Mesenchymal stem cell (in vitro differentiated cells and primary cell): ENCODE data around the gene SSTR3.

Experiments
- DNase-seq: peaks from one replicate; pipeline ENCODE4 v3.0.0-alpha.2; 2013
- H2AFZ ChIP-seq: one replicate; pipeline ENCODE4 v1.6.1; 2013; ENCODE audit warnings: low read depth, mild to moderate bottlenecking, control low read depth, inconsistent platforms, low read length, moderate library complexity
- H2AK5ac ChIP-seq: 2 replicates; pipeline ENCODE4 v1.6.1; 2013; ENCODE audit warnings: low read length, moderate library complexity, mild to moderate bottlenecking, inconsistent platforms; ENCODE audit not compliant: severe bottlenecking
- H2BK120ac ChIP-seq: one replicate; pipeline ENCODE4 v1.6.1; 2013; ENCODE audit warnings: low read depth, mild to moderate bottlenecking, inconsistent platforms, low read length, moderate library complexity
- H2BK12ac ChIP-seq, 2 experiments: one replicate each; pipeline ENCODE4 v1.6.1; 2013; ENCODE audit warnings: inconsistent platforms in 2 of 2, low read length in 2 of 2, mild to moderate bottlenecking in 2 of 2, moderate library complexity in 2 of 2, control low read depth in 1 of 2
- H2BK15ac ChIP-seq: one replicate; pipeline ENCODE4 v1.6.1; 2013; ENCODE audit warnings: mild to moderate bottlenecking, low read depth, inconsistent platforms; ENCODE audit not compliant: poor library complexity, severe bottlenecking
- H2BK5ac ChIP-seq: 2 replicates; pipeline ENCODE4 v1.6.1; 2013; ENCODE audit warnings: low read depth, mild to moderate bottlenecking, low read length, control low read depth, inconsistent platforms; ENCODE audit not compliant: poor library complexity, severe bottlenecking
- H3K14ac ChIP-seq, 2 experiments: one replicate each; pipeline ENCODE4 v1.6.1; 2013; ENCODE audit warnings: inconsistent platforms in 2 of 2, low read length in 2 of 2, control low read depth in 1 of 2, mild to moderate bottlenecking in 1 of 2, moderate library complexity in 1 of 2
- H3K18ac ChIP-seq, 2 experiments: one replicate each; pipeline ENCODE4 v1.6.1; 2013; ENCODE audit warnings: inconsistent platforms in 2 of 2, low read length in 2 of 2, control low read depth in 1 of 2, low read depth in 1 of 2, mild to moderate bottlenecking in 1 of 2
- H3K23ac ChIP-seq, 2 experiments: one replicate each; pipeline ENCODE4 v1.6.1; 2013; ENCODE audit warnings: inconsistent platforms in 2 of 2, low read length in 2 of 2, mild to moderate bottlenecking in 2 of 2, moderate library complexity in 2 of 2, control low read depth in 1 of 2
- H3K27ac ChIP-seq: 2 replicates; pipeline ENCODE4 v1.5.1; 2013; ENCODE audit warnings: mild to moderate bottlenecking, moderate library complexity, low read length, control low read depth, inconsistent platforms; ENCODE audit not compliant: poor library complexity, severe bottlenecking
- H3K27me3 ChIP-seq, 2 experiments: 2 replicates each; pipeline versions ENCODE4 v1.6.1 to v1.7.0; 2013; ENCODE audit warnings: low read length in 2 of 2, mild to moderate bottlenecking in 2 of 2, moderate library complexity in 2 of 2, control low read depth in 1 of 2, inconsistent platforms in 1 of 2; ENCODE audit not compliant: control insufficient read depth in 1 of 2, insufficient read depth in 1 of 2
- H3K36me3 ChIP-seq, 2 experiments: 2 replicates each; pipeline versions ENCODE4 v1.6.1 to v1.7.0; 2013; ENCODE audit warnings: low read length in 2 of 2, control low read depth in 1 of 2, inconsistent platforms in 1 of 2, low read depth in 1 of 2, mild to moderate bottlenecking in 1 of 2; ENCODE audit not compliant: insufficient read depth in 2 of 2, control insufficient read depth in 1 of 2
- H3K4ac ChIP-seq, 2 experiments: one replicate each; pipeline ENCODE4 v1.6.1; 2013; ENCODE audit warnings: inconsistent platforms in 2 of 2, low read length in 2 of 2, mild to moderate bottlenecking in 2 of 2, moderate library complexity in 2 of 2, control low read depth in 1 of 2, low read depth in 1 of 2
- H3K4me1 ChIP-seq: 2 replicates; pipeline ENCODE4 v1.6.1; 2013; ENCODE audit warnings: low read depth, low read length, control low read depth; ENCODE audit not compliant: control insufficient read depth, insufficient read depth
- H3K4me2 ChIP-seq: 2 replicates; pipeline ENCODE4 v1.6.1; 2013; ENCODE audit warnings: low read length, mild to moderate bottlenecking, inconsistent platforms; ENCODE audit not compliant: poor library complexity, severe bottlenecking
- H3K4me3 ChIP-seq, 2 experiments: 2 replicates each; pipeline versions ENCODE4 v1.5.1 to v1.7.0; 2013; ENCODE audit warnings: low read length in 2 of 2, mild to moderate bottlenecking in 2 of 2, control low read depth in 1 of 2, low read depth in 1 of 2; ENCODE audit not compliant: insufficient read depth in 1 of 2
- H3K79me1 ChIP-seq: replicated peaks from 2 replicates; pipeline ENCODE4 v1.6.1; 2013; ENCODE audit warnings: mild to moderate bottlenecking, control low read depth, low read length, inconsistent platforms; ENCODE audit not compliant: poor library complexity, severe bottlenecking
- H3K9ac ChIP-seq: 2 replicates; pipeline ENCODE4 v1.7.0; 2013; ENCODE audit warnings: mild to moderate bottlenecking, low read length, moderate library complexity
- H3K9me3 ChIP-seq: 2 replicates; pipeline ENCODE4 v1.7.0; 2013; ENCODE audit warnings: mild to moderate bottlenecking, low read length; ENCODE audit not compliant: control insufficient read depth
- H4K8ac ChIP-seq: one replicate; pipeline ENCODE4 v1.6.1; 2013; ENCODE audit warnings: inconsistent platforms, mild to moderate bottlenecking, low read length, moderate library complexity
- H4K91ac ChIP-seq: one replicate; pipeline ENCODE4 v1.6.1; 2013; ENCODE audit warnings: mild to moderate bottlenecking, low read length, inconsistent platforms
- WGBS: methylation state at CpG from one replicate; pipeline ENCODE4 v1.1.7; 2013; ENCODE audit warnings: mixed read lengths; 5-methylcytosine and 5-hydroxymethylcytosine counted together

Gene SSTR3

DNA sequence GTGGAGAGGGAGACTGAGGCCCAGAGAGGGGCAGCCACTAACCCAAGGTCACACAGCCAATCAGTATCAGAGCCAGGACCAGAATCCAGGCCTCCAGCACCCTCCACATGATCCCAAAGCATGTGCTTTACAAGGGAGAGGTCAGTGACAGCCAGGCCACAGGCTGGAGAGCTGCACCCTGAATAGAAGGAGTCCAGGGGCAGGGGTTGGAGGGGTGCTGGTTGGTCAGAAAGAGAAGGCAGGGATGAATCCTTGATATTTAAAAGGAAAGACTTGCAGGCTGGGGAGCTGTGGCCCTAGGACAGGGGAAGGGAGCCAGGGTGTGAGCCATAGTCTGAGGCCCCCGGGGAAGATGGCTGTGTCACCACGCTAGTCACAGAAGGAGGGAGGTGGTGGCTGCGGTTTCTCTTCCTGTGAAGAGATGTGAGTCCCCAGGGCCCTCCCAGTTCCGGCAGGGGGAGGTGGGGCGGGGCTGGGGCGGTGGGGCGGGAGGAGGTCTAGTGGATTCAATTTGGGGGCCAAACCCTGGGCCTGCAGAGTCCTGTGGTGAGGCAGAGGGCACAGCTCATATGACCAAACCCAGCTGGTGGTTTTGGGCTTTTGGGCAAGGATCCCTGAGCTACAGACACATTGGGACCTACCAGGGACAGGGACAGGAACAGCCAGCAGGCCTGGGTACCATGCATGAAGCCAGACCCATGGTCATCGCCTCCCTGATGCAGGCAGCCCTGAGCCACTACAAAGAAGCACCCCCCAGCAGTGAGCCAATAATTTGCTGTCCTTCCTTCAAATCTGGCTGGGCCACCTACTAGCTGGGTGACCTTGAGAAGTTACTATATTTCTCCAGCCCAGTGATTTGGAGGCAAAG, 17.8 kb upstream of the SSTR3 start:
- 46% methylated on average over 7 of the region's 8 CpGs for WGBS
- no peak overlapping the region for H2AFZ ChIP-seq
- no peak overlapping the region for H3K4me2 ChIP-seq
- H3K4ac ChIP-seq = peak overlapping the region; percentile 3 to 74
- no peak overlapping the region for H4K8ac ChIP-seq
- no peak overlapping the region for H3K23ac ChIP-seq
- peaks cover 40% of the 10 kb centered on the region for H3K4me1 ChIP-seq
- peak overlapping the region; percentile 1 for H2AK5ac ChIP-seq
- H3K14ac ChIP-seq = no peak overlapping the region
- H3K18ac ChIP-seq = peak overlapping the region; percentile 29 to 97
- peak overlapping the region in 1 of 2 experiments; percentile 95 for H2BK12ac ChIP-seq
- no peaks in the 10 kb centered on the region for H3K9me3 ChIP-seq
- H2BK120ac ChIP-seq = peak overlapping the region; percentile 11
- H3K27me3 ChIP-seq = no peaks in the 10 kb centered on the region
- H3K79me1 ChIP-seq = peaks cover 12% of the 10 kb centered on the region
- H3K27ac ChIP-seq = no peak overlapping the region
- peaks cover 10 to 48% of the 10 kb centered on the region in 2 experiments for H3K36me3 ChIP-seq
- H3K9ac ChIP-seq = no peak overlapping the region
- H4K91ac ChIP-seq = peak overlapping the region; percentile 97
- H2BK5ac ChIP-seq = no peak overlapping the region
- H2BK15ac ChIP-seq = peak overlapping the region; percentile 39
- DNase-seq = peak; percentile 66
- H3K4me3 ChIP-seq = no peak overlapping the region

DNA sequence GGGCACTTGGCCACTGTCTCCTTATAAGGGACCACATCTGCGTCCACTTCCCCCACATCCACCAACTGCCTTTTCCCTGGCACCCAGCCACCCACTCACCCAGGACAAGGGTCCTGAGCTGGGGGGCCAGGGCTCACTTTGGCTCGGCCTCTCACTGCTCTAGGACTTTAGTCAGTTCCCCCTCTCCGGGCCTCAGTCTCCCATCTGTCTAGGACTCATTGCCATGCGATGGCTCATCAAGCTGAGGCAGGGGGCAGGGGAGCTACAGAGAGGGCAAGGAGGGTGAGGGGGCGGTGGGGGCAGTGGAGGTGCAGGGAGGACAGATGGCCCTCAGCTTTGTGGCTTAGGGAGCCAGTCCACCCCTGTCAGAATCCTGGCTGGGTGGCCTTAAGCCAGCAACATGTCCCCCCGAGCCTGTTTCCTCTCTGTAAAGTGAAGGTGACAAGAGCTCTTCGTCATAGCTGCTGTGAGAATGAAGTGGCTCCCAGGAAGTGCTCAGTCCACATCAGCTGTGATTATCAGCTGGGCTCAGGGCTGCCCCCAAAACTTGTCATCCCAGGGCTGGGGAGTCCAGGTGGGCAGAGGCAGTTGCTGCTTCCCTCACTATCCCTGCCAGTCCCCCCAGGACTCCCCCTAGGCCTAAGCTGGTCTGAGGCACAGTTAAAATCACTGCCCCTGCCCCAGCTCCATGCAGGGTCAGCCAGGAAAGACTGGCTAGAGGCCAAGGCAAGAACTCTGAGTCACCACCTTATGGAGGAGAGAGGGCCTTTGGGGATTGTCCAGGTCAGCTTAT, 16.9 kb upstream of the SSTR3 start:
- Histone ChIP-seq H3K9ac (peak overlapping the region; percentile 51), H3K4me2 (no peak overlapping the region), H3K4ac (peak overlapping the region; percentile 62 to 68), H4K91ac (peak overlapping the region; percentile 97), H3K79me1 (peaks cover 5% of the 10 kb centered on the region), H2BK15ac (peak overlapping the region; percentile 95), H3K9me3 (no peaks in the 10 kb centered on the region), H3K18ac (peak overlapping the region; percentile 81 to 97), H4K8ac (peak overlapping the region; percentile 78), H3K27ac (peak overlapping the region; percentile 13), H2BK12ac (peak overlapping the region; percentile 76 to 95), H2AK5ac (peak overlapping the region; percentile 14), H2AFZ (no peak overlapping the region), H3K4me3 (no peak overlapping the region), H3K14ac (peak overlapping the region in 1 of 2 experiments; percentile 49), H3K23ac (no peak overlapping the region), H2BK120ac (peak overlapping the region; percentile 56), H2BK5ac (no peak overlapping the region), H3K27me3 (no peaks in the 10 kb centered on the region), H3K36me3 (peaks cover 15 to 52% of the 10 kb centered on the region in 2 experiments), H3K4me1 (peaks cover 40% of the 10 kb centered on the region)
- 51% methylated on average over 7 of the region's 7 CpGs for WGBS
- DNase-seq = peak; percentile 87

DNA sequence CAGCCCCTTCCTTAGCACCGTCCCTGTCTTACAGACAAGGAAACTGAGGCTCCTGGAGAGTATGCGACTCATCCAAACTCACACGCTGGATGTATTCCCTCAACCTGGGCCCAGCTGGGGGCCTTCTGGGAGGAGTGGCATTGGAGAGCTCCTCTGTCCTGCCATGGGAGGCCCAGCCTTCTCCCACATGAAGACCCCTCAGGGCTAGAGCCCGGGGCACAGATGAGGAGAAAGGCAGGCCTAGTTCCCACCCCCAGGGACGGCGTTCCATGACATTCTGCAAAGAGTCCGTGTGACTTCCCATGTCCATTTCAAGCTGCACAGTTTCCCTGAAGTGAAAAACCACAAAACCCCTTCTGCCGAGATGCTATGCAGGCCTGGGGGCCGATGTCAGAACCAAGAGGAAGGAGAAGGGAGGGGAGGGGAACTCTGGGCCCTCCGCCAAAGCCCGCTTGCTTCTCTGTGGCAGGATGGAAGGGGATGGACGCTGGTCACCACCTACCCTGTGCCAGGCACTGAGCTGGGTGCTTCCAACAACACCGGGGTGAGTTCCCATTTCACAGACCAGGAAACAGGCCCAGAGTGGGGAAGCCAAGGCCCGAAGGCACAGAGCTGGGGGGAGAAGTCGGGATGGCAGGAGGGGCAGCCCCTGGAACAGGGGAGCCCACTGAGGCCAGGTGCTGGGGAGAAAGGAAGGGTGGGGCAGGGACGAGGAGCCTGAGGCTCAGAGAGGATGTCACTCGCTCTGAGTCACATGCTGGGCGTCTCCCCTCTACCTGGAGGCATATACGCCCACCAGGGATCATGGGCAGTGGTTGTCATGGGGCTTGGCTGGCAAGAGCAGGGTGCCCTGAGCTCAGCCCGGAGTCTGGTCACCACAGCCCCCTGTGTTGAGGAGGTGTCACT, 16.1 kb upstream of the SSTR3 start:
- no peaks in the 10 kb centered on the region for H3K9me3 ChIP-seq
- H4K8ac ChIP-seq = peak overlapping the region; percentile 78
- no peak overlapping the region for H3K9ac ChIP-seq
- H2AFZ ChIP-seq = no peak overlapping the region
- peaks cover 36% of the 10 kb centered on the region for H3K4me1 ChIP-seq
- peak; percentile 78 for DNase-seq
- H2BK12ac ChIP-seq = peak overlapping the region; percentile 76 to 95
- WGBS = 60% methylated on average over 20 of the region's 20 CpGs
- H3K27me3 ChIP-seq = no peaks in the 10 kb centered on the region
- H3K36me3 ChIP-seq = peaks cover 15 to 49% of the 10 kb centered on the region in 2 experiments
- H2BK120ac ChIP-seq = peak overlapping the region; percentile 56
- no peak overlapping the region for H2BK5ac ChIP-seq
- peak overlapping the region; percentile 75 for H2AK5ac ChIP-seq
- peak overlapping the region; percentile 22 for H3K27ac ChIP-seq
- H3K18ac ChIP-seq = peak overlapping the region; percentile 81 to 97
- H3K4ac ChIP-seq = peak overlapping the region; percentile 62 to 68
- H4K91ac ChIP-seq = peak overlapping the region; percentile 97
- peak overlapping the region in 1 of 2 experiments; percentile 77 for H3K14ac ChIP-seq
- peaks cover 2% of the 10 kb centered on the region for H3K79me1 ChIP-seq
- H3K23ac ChIP-seq = peak overlapping the region in 1 of 2 experiments; percentile 85
- peak overlapping the region; percentile 95 for H2BK15ac ChIP-seq
- no peak overlapping the region for H3K4me3 ChIP-seq
- H3K4me2 ChIP-seq = no peak overlapping the region
